22Rv1 (cell line): ENCODE measurements around the gene CREB5.

ENCODE experiments used
- H3K27ac ChIP-seq: fragments of 450-650 bp; 2 replicates; pipeline ENCODE4 v1.5.1; 2017
- ZFX ChIP-seq: fragments of 450-650 bp; IDR thresholded peaks from 2 replicates; pipeline ENCODE4 v1.6.1; 2017; ENCODE audit warnings: antibody characterized with exemption, borderline replicate concordance
- TF ChIP-seq, protein P1 (sequence below): fragments of 450-650 bp; IDR thresholded peaks from 2 replicates; pipeline ENCODE4 v1.5.1; 2017; ENCODE audit warnings: mild to moderate bottlenecking

Gene CREB5

DNA sequence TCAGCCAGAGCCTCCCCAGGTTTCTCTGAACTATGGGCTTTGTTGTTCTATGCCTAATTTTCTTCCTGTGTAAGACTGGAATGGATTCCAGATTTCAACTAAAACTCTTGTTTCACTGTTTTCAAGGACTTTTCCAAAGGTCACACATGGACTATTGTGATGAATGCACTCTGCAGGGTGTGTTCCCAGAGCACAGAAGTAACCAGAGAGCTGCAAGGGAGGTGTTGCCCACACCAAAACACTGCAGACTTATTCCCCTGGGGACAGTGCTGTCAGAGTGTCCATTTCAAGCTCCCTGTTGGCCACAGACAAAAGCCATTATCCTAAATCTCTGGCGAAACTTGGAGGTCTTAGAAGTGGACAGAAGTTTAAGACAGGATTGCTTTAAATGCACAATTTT, 314.2 kb downstream of the CREB5 start:
- TF ChIP-seq ZFX: no peak
- TF ChIP-seq, protein P1, sequence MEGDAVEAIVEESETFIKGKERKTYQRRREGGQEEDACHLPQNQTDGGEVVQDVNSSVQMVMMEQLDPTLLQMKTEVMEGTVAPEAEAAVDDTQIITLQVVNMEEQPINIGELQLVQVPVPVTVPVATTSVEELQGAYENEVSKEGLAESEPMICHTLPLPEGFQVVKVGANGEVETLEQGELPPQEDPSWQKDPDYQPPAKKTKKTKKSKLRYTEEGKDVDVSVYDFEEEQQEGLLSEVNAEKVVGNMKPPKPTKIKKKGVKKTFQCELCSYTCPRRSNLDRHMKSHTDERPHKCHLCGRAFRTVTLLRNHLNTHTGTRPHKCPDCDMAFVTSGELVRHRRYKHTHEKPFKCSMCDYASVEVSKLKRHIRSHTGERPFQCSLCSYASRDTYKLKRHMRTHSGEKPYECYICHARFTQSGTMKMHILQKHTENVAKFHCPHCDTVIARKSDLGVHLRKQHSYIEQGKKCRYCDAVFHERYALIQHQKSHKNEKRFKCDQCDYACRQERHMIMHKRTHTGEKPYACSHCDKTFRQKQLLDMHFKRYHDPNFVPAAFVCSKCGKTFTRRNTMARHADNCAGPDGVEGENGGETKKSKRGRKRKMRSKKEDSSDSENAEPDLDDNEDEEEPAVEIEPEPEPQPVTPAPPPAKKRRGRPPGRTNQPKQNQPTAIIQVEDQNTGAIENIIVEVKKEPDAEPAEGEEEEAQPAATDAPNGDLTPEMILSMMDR: no peak
- H3K27ac ChIP-seq: no peak overlapping the region

DNA sequence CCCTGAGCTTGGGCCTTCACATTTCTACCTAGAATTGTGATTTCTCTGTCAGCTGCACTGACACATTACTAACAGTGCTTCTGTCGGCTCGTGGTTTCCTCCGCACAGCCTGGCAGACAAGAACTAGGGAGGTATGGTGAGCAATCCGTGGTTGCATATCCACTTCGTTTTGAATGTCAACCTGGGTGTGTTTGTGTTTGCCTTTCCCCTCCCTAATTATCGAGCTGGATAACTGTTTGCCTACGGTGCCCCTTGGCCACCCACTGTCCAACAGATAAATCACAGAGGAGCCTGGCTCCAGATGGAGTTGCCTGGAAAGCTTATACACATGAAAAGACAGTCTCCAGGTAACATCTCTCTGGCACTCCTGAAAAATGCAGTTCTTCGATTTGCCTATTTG, 317.0 kb downstream of the CREB5 start:
- H3K27ac ChIP-seq: no peak overlapping the region
- no peak for TF ChIP-seq ZFX
- TF ChIP-seq, protein P1: no peak

DNA sequence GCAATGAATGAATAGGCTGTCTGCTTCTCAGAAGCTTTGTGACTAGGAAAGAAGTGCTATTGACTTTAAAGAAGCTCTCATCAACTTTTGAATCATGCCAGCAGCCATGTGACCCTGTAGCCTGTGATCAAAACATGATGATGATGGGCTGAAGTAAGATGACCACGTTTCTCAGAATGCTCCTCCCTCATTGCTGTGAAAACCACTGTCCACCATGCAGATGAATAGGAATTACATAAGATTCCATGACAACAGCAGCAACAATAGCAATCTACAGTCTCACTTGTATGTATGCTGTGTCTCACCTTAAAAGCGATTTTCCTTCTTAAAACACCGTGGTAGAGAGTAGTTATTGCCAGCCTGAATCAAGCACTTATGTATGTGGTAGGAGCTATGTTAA, 317.4 kb downstream of the CREB5 start:
- TF ChIP-seq, protein P1: no peak
- no peak for TF ChIP-seq ZFX
- no peak overlapping the region for H3K27ac ChIP-seq

DNA sequence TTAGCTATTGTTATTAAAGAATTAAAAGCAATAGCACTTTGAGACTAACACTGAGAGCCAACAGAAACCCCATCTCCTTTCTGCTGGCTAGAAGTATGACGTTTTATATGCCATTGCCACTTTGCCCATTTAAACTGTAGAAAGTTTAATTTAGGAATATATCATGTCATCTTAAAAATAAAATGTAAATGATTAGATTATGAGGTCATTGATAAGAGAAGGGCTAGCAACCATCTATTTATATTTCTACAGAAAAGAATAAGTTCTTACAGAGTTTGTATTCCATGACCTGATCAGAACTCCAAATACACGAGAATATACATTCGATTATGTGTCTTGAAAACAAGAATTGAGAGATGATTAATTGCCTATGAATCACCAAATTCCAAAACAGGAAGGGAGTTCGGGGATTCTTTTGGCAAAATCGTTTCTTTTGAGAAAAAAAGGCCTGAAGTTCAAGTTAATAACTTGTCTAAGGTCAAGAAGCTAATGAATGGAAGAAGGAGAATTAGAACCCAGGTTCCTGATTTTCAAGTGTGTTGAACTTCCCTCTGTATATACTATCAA, 318.9 kb downstream of the CREB5 start:
- no peak for TF ChIP-seq ZFX
- TF ChIP-seq, protein P1: no peak
- H3K27ac ChIP-seq: no peak overlapping the region

DNA sequence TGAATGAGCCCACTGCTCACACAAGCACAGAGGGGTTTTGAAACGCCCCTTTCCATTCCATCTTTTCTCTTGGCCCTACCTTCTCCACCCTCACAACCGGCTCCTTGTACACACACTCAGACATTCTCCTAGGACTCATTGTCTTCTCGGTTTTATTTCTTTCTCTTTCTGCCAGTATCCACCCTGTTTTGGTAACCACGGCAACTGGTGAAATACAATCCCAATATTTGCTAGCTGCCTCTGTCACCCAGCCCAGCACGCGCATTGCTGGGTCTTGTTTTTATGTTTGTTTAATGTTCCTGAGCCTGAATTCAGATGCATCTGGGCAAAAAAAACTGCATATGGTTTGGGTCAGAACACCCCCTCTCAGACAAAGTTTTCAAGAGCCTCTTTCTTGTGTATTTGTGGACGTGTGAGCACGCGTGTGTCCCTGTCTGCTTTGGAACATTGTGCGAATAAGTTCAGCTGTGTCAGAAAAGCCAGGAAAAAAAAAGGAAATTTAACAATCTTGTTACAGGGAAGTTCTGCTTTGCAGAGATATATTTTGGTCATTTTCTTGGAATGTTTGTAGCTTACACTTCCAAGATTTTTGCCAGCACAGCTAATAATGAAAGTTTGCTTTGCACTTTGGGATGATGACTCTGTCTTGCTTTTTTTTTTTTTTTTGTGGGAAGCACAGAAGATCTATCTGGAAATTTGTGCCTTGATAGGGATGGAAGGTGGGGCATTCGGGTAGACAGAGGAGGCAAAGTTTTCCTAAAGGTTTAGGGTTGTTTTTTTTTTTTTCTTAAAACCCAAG, 320.0 kb downstream of the CREB5 start:
- no peak overlapping the region for H3K27ac ChIP-seq

DNA sequence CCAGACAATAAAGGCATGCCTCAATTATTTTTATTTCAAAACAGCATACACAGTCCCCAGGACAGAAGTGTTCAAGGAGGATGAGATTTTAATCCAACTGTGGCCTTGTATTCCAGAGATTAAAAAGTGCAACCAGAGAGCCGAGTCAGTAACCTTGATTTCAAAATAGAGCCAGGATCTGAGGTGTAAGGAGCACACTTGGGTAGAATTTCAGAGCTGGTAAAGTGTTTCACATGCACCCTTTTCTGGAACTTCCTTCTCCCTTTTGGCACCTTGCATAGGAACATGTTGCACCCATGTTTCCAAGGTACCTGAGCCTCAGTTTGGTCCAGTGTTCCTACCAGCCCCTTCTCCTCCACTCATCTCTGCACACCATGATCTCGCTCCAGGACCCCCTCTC, 320.7 kb downstream of the CREB5 start:
- H3K27ac ChIP-seq: no peak overlapping the region
- no peak for TF ChIP-seq ZFX
- TF ChIP-seq, protein P1: no peak

More for the DNA sequence above, 320.0 kb downstream of the CREB5 start:
- TF ChIP-seq, protein P1: no peak
- TF ChIP-seq ZFX: no peak

DNA sequence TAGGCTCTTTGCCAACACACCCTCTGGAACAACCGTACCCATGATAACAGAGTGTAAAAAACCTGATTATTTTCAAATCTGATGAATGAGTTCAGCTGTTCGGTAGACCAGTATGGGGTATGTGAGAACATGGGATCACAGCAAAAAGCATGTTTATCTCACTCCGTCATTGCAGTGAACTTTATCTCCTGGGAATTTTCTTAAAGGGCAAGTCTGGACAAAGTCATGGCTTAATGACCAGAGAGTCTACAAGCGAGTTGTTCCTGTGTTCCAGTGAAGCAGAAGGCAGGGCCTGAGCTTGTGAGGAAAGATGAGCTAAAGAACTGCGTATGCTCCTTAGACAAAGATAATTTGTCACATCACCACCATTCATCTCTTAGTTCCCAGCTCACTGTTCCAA, 326.1 kb downstream of the CREB5 start:
- TF ChIP-seq ZFX: no peak
- TF ChIP-seq, protein P1: no peak
- H3K27ac ChIP-seq: no peak overlapping the region
